T-cell (primary cell): ENCODE data around the gene INHA. TPM values are rescaled to one million over a fixed set of nuclear protein-coding genes. Genes with fewer than 3 reads are reported as not detected.

Source experiments
- ATAC-seq, 4 experiments: fragments of 200-7000 bp in 3 of 4; fragments of 150-1000 bp in 1 of 4; cut with Tn5 transposase; replicated peaks in 1 of 4; 1 replicate in 3 of 4; 2 replicates in 1 of 4; pipeline ENCODE4 v1.10.0; 2021; ENCODE audit warnings: moderate library complexity in 3 of 4, mild to moderate bottlenecking in 2 of 4, moderate number of reproducible peaks in 1 of 4
- CTCF ChIA-PET, 2 donors: fragments of 300-600 bp; sonication (Branson Sonifier 250); formaldehyde crosslinking; loops; one replicate each; lab custom pipeline; 2022; ENCODE audit warnings: antibody characterized with exemption in 2 of 2; lab: Charles Lee
- POLR2A ChIA-PET, 2 donors: fragments of 300-600 bp; sonication (Branson Sonifier 250); formaldehyde crosslinking; loops; one replicate each; lab custom pipeline; 2022; ENCODE audit warnings: antibody characterized with exemption in 2 of 2; lab: Charles Lee
- DNase-seq, 35 experiments: peaks; one replicate each; pipeline versions ENCODE4 v3.0.0 to v3.0.0-alpha.2; 2013 to 2023
- H3K27ac ChIP-seq: one replicate; pipeline ENCODE4 v1.5.1; 2013; ENCODE audit warnings: low read length
- H3K27me3 ChIP-seq, 2 experiments: replicated peaks in 1 of 2; 1 replicate in 1 of 2; 2 replicates in 1 of 2; pipeline versions ENCODE4 v1.6.1 to v1.7.0; 2013; ENCODE audit warnings: low read length in 1 of 2, mixed read lengths in 1 of 2; ENCODE audit not compliant: control insufficient read depth in 2 of 2, insufficient read depth in 2 of 2; ENCODE audit errors: extremely low read depth in 1 of 2
- H3K36me3 ChIP-seq, 2 donors: 1 replicate in 1 of 2; 2 replicates in 1 of 2; pipeline versions ENCODE4 v1.6.1 to v1.7.0; 2013; ENCODE audit warnings: low read length in 1 of 2; ENCODE audit not compliant: control insufficient read depth in 2 of 2, insufficient read depth in 1 of 2; ENCODE audit errors: extremely low read depth in 1 of 2
- H3K4me1 ChIP-seq, 2 experiments: 1 replicate in 1 of 2; 2 replicates in 1 of 2; pipeline versions ENCODE4 v1.6.1 to v1.7.0; 2013; ENCODE audit warnings: low read length in 2 of 2, mixed read lengths in 1 of 2; ENCODE audit not compliant: insufficient read depth in 2 of 2, control insufficient read depth in 1 of 2; ENCODE audit errors: extremely low read depth in 1 of 2
- H3K4me3 ChIP-seq, 2 donors: 1 replicate in 1 of 2; 2 replicates in 1 of 2; pipeline versions ENCODE4 v1.5.1 to v1.7.0; 2013; ENCODE audit warnings: mild to moderate bottlenecking in 2 of 2, low read length in 1 of 2, moderate library complexity in 1 of 2; ENCODE audit not compliant: control insufficient read depth in 1 of 2; ENCODE audit errors: extremely low read depth in 1 of 2
- H3K9me3 ChIP-seq: 2 replicates; pipeline ENCODE4 v1.7.0; 2013
- H3K27ac Mint-ChIP-seq, 2 donors: one replicate each; pipeline ENCODE4 v1.8.0; 2020 to 2021; ENCODE audit warnings: mild to moderate bottlenecking in 2 of 2, mixed read lengths in 2 of 2
- H3K27me3 Mint-ChIP-seq, 2 donors: one replicate each; pipeline ENCODE4 v1.8.0; 2021 to 2022; ENCODE audit warnings: mixed read lengths in 2 of 2
- H3K36me3 Mint-ChIP-seq: one replicate; pipeline ENCODE4 v1.8.0; 2021; ENCODE audit warnings: mixed read lengths
- H3K4me1 Mint-ChIP-seq, 3 donors: one replicate each; pipeline ENCODE4 v1.8.0; 2020 to 2022; ENCODE audit warnings: mixed read lengths in 3 of 3, mild to moderate bottlenecking in 1 of 3
- H3K4me3 Mint-ChIP-seq, 3 donors: one replicate each; pipeline ENCODE4 v1.8.0; 2020 to 2022; ENCODE audit warnings: mild to moderate bottlenecking in 3 of 3, mixed read lengths in 3 of 3, moderate library complexity in 3 of 3
- H3K9me3 Mint-ChIP-seq, 3 donors: one replicate each; pipeline ENCODE4 v1.8.0; 2020 to 2022; ENCODE audit warnings: mixed read lengths in 3 of 3
- WGBS: methylation state at CpG from one replicate; pipeline ENCODE4 v1.1.5; 2013; ENCODE audit warnings: missing lambda C conversion rate; ENCODE audit not compliant: insufficient coverage; 5-methylcytosine and 5-hydroxymethylcytosine counted together
- total RNA-seq, 35 experiments: library from RNA in 6 of 35; stranded (reverse) in 6 of 35; fragments of 120-200 nt in 1 of 35; gene quantifications; one replicate each; pipeline versions ENCODE4 v1.2.1 to v1.2.4 and lab custom pipeline; 2013 to 2026

Gene INHA
- total RNA-seq, 5 donors from 2014 or later (not counting 1 experiment from before 2014, with no cell fraction given) = 0.16 TPM; not detected in 4

GRCh38 chr2:219543596-219544358 is 28.3 kb upstream of the INHA start, which contains the start of the genes CHPF and TMEM198:
TSS of gene CHPF (minus strand) at chr2:219543809. CDS start at chr2:219543538, 271 bp downstream.
TSS of gene TMEM198 (plus strand) at chr2:219544028. CDS start at chr2:219544728, 700 bp downstream.
- H3K9me3 Mint-ChIP-seq = no peaks in the 10 kb centered on the region
- Histone ChIP-seq H3K27ac (peak within 1 kb of the TSS; percentile 68), H3K36me3 (peaks cover 0 to 11% of the 10 kb centered on the region in 2 donors), H3K9me3 (no peaks in the 10 kb centered on the region), H3K4me1 (peaks cover 10 to 33% of the 10 kb centered on the region in 2 experiments), H3K4me3 (peak within 1 kb of the TSS; percentile 74 to 76), H3K27me3 (peaks cover 4 to 10% of the 10 kb centered on the region in 2 experiments)
- under 1% methylated on average over 68 of the region's 75 CpGs for WGBS
- POLR2A ChIA-PET = no interaction called here
- peak within 1 kb of the TSS; percentile 65 for H3K27ac Mint-ChIP-seq
- no peaks in the 10 kb centered on the region for H3K36me3 Mint-ChIP-seq
- H3K4me3 Mint-ChIP-seq = peak within 1 kb of the TSS; percentile 78 to 89 (median 84)
- CTCF ChIA-PET = interaction anchor here in 1 of 2 donors (0.6 kb wide), 1 partner anchor 114 kb away, joined by 3 read pairs; no protein-coding TSS in a partner anchor
- peaks cover 7 to 9% of the 10 kb centered on the region in 2 donors for H3K27me3 Mint-ChIP-seq
- peak; percentile 72 to 93 (median 83) for DNase-seq
- ATAC-seq = peak; percentile 75 to 80 (median 79)
- H3K4me1 Mint-ChIP-seq = peaks cover 24 to 28% (median 27%) of the 10 kb centered on the region in 3 donors

GRCh38 chr2:219544567-219544966 is 27.5 kb upstream of the INHA start:
- Mint-ChIP-seq H3K4me1 (peaks cover 24 to 28% (median 27%) of the 10 kb centered on the region in 3 donors), H3K27ac (peak overlapping the region; percentile 20 to 65), H3K36me3 (no peaks in the 10 kb centered on the region), H3K27me3 (peaks cover 9% of the 10 kb centered on the region in 2 donors), H3K4me3 (peak overlapping the region; percentile 78 to 89 (median 82)), H3K9me3 (no peaks in the 10 kb centered on the region)
- DNase-seq (no peak), ATAC-seq (no peak)
- peaks cover 4 to 16% of the 10 kb centered on the region in 2 experiments for H3K27me3 ChIP-seq
- no peak overlapping the region for H3K27ac ChIP-seq
- H3K4me1 ChIP-seq = peaks cover 10 to 33% of the 10 kb centered on the region in 2 experiments
- POLR2A ChIA-PET = no interaction called here
- CTCF ChIA-PET = interaction anchor here in 1 of 2 donors (0.6 kb wide), 1 partner anchor 1276 kb away, joined by 4 read pairs; no protein-coding TSS in a partner anchor
- 32% methylated on average over 3 of the region's 9 CpGs for WGBS
- H3K36me3 ChIP-seq = peaks cover 0 to 3% of the 10 kb centered on the region in 2 donors
- no peaks in the 10 kb centered on the region for H3K9me3 ChIP-seq
- peak overlapping the region in 1 of 2 donors; percentile 76 for H3K4me3 ChIP-seq

- DNase-seq (no peak), ATAC-seq (no peak)
- H3K4me3 Mint-ChIP-seq = peak overlapping the region in 2 of 3 donors; percentile 78 to 89
- WGBS = no CpG with 5 or more reads among the region's 3 CpGs
- ChIA-PET CTCF (interaction anchor here in 1 of 2 donors (0.6 kb wide), 2 partner anchors 58 to 385 kb away, joined by 3 to 10 read pairs; partner anchors contain the start of gene NHEJ1), POLR2A (interaction anchor here in 1 of 2 donors (0.7 kb wide), 1 partner anchor 166 kb away, joined by 3 read pairs; no protein-coding TSS in a partner anchor)
- Histone ChIP-seq H3K36me3 (no peaks in the 10 kb centered on the region), H3K4me3 (no peak overlapping the region), H3K27me3 (peaks cover 4 to 19% of the 10 kb centered on the region in 2 experiments), H3K9me3 (no peaks in the 10 kb centered on the region), H3K27ac (no peak overlapping the region), H3K4me1 (peaks cover 10 to 33% of the 10 kb centered on the region in 2 experiments)
- peaks cover 24 to 28% (median 27%) of the 10 kb centered on the region in 3 donors for H3K4me1 Mint-ChIP-seq
- H3K27ac Mint-ChIP-seq = peak overlapping the region in 1 of 2 donors; percentile 2
- no peaks in the 10 kb centered on the region for H3K36me3 Mint-ChIP-seq
- no peaks in the 10 kb centered on the region for H3K9me3 Mint-ChIP-seq
- peaks cover 9 to 14% of the 10 kb centered on the region in 2 donors for H3K27me3 Mint-ChIP-seq
Measured at GRCh38 chr2:219545295-219545942, 26.7 kb upstream of the INHA start.

GRCh38 chr2:219545943-219546352 is 26.2 kb upstream of the INHA start:
- Mint-ChIP-seq H3K4me3 (no peak overlapping the region), H3K9me3 (no peaks in the 10 kb centered on the region), H3K27ac (no peak overlapping the region), H3K4me1 (peaks cover 24 to 30% (median 27%) of the 10 kb centered on the region in 3 donors), H3K27me3 (peaks cover 12 to 19% of the 10 kb centered on the region in 2 donors), H3K36me3 (no peaks in the 10 kb centered on the region)
- ChIA-PET CTCF (no interaction called here), POLR2A (no interaction called here)
- Histone ChIP-seq H3K27ac (no peak overlapping the region), H3K4me3 (no peak overlapping the region), H3K36me3 (no peaks in the 10 kb centered on the region), H3K9me3 (no peaks in the 10 kb centered on the region), H3K27me3 (peaks cover 4 to 24% of the 10 kb centered on the region in 2 experiments), H3K4me1 (peaks cover 10 to 32% of the 10 kb centered on the region in 2 experiments)
- DNase-seq (no peak), ATAC-seq (no peak)
- WGBS = 61% methylated on average over 4 of the region's 4 CpGs

GRCh38 chr2:219547621-219548020 is 24.5 kb upstream of the INHA start:
- peaks cover 18 to 27% of the 10 kb centered on the region in 2 donors for H3K27me3 Mint-ChIP-seq
- Histone ChIP-seq H3K4me3 (no peak overlapping the region), H3K36me3 (no peaks in the 10 kb centered on the region), H3K9me3 (no peaks in the 10 kb centered on the region), H3K27me3 (peaks cover 5 to 40% of the 10 kb centered on the region in 2 experiments), H3K27ac (no peak overlapping the region), H3K4me1 (peaks cover 2 to 30% of the 10 kb centered on the region in 2 experiments)
- H3K9me3 Mint-ChIP-seq = no peaks in the 10 kb centered on the region
- WGBS = 90% methylated on average over 16 of the region's 26 CpGs
- ATAC-seq = no peak
- peaks cover 14 to 20% (median 20%) of the 10 kb centered on the region in 3 donors for H3K4me1 Mint-ChIP-seq
- ChIA-PET POLR2A (no interaction called here), CTCF (no interaction called here)
- H3K36me3 Mint-ChIP-seq = no peaks in the 10 kb centered on the region
- no peak overlapping the region for H3K27ac Mint-ChIP-seq
- no peak overlapping the region for H3K4me3 Mint-ChIP-seq
- no peak for DNase-seq

- Mint-ChIP-seq H3K36me3 (no peaks in the 10 kb centered on the region), H3K27me3 (peaks cover 25 to 36% of the 10 kb centered on the region in 2 donors), H3K9me3 (no peaks in the 10 kb centered on the region), H3K4me1 (peaks cover 16 to 22% (median 17%) of the 10 kb centered on the region in 3 donors), H3K4me3 (no peak overlapping the region), H3K27ac (no peak overlapping the region)
- H3K9me3 ChIP-seq = no peaks in the 10 kb centered on the region
- H3K36me3 ChIP-seq = no peaks in the 10 kb centered on the region
- no peak overlapping the region for H3K27ac ChIP-seq
- ChIA-PET POLR2A (no interaction called here), CTCF (interaction anchor here (0.7 to 1.3 kb wide), 3 partner anchors 11 to 19 kb away, joined by 3 to 8 read pairs (median 3); no protein-coding TSS in a partner anchor)
- 87% methylated on average over 17 of the region's 18 CpGs for WGBS
- peaks cover 0 to 30% of the 10 kb centered on the region in 2 experiments for H3K4me1 ChIP-seq
- H3K27me3 ChIP-seq = peaks cover 5 to 54% of the 10 kb centered on the region in 2 experiments
- ATAC-seq (no peak), DNase-seq (no peak)
- H3K4me3 ChIP-seq = no peak overlapping the region
Measured at GRCh38 chr2:219548990-219549389, 23.1 kb upstream of the INHA start.
